Effector CD8-positive, alpha-beta T cell (primary cell): ENCODE data around the gene PDE4A.
A peak's percentile ranks its signal among the peaks of the same experiment; 100 is the strongest.
"Not testable (repeated sequence)": the region's sequence is repeated elsewhere in the genome, so short reads cannot be mapped to it uniquely, and the experiment has no call there.

Source experiments
- DNase-seq: peaks from one replicate; lab custom pipeline; 2025; lab: John Stamatoyannopoulos, UW

The PDE4A gene

DNA sequence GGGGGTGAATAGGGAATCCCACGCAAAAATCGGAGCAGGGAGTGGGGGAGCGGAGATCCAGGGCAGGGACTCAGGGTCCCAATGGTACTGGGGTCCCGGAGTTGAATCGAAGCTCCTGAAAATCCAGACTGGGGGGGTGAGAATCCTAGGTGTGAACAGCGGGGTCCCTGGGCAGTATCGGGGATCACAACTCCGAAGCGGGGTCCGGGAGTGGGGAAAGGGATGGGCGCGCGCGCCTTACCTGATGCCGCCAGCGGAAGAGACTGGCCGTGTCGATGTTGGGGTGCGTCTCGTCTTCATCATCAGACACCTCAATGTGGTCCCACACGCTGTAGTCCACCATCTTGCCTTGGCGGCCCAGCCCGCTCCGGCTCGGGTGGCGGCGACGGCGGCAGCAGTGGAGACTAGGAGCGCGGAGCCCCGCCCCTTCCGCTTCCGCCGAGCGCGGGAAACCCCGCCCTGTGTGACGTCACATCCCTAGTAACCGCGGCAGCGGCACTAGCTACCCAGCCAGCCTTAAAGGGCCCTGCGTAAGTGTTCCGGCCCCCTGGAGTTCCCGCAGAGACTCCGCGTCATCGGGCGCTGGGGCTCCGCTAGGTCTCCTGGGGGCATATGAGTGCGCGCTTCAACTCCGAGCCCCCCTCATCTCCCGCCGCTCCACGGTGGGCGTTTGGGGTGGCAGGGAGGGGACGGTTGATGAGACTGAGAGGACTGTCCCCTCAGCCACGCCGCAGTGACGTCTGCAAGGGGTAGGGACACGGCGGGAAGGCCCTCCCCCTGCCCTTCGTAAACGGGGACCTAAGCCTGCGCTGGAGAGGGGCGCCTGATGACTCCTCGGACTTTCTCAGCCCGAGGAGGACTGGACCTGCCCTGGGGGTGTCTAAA lies 17.0 kb upstream of the PDE4A start, which contains the start of gene CDC37:
TSS of gene CDC37 (minus strand) at position 406 of the 885 bp plus-strand sequence. CDS start at position 343, 63 bp downstream.
- DNase-seq: peak; percentile 94

DNA sequence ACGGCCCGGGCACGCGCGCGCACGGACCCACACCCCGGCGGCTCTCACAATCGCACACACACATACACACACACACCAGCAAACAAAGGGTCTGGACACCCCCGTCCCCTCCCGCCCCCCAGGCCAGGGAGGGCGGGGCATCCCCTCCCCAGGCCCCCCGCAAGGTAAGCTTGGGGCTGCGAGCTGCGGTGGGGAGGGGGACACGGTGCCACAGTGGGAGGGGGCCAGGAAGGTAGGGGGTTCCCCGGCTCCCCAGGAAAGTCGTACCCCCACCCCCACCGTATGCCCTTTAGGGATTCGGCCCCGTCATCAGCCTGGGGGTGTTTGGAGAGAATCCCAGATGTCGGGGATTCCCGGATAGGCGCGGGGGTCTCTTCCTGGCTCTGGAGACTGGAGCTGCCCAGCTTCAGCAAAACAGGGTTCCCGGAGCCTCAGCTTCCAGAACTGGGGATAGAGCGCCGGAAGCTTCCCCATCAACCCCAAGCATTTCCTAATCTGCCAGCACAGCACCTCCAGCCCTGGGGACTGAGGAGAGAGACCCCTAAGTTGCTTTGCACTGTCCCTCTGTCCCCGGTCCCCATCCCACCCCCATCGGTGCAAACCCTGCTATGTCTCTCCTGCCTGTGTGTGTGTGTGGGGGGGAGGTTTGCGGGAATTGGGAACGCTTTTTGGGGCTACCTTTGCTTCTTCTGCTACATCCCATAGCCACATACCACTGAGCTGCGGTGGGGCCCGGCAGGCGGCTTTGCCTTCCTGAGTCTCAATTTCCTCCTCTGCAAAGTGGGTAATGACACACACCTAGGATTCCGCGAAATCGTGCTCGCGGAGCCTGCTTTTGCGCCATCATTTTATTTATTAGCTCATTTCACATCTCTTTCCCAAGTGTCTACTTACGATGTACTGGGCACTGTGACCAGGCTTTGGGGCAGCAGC lies 15.2 kb upstream of the PDE4A start:
- DNase-seq: no peak

- no peak for DNase-seq
Observed at GRCh38 chr19:10406191-10406590, 14.1 kb upstream of the PDE4A start.

GRCh38 chr19:10407096-10407495 lies 13.2 kb upstream of the PDE4A start:
- DNase-seq: no peak

DNA sequence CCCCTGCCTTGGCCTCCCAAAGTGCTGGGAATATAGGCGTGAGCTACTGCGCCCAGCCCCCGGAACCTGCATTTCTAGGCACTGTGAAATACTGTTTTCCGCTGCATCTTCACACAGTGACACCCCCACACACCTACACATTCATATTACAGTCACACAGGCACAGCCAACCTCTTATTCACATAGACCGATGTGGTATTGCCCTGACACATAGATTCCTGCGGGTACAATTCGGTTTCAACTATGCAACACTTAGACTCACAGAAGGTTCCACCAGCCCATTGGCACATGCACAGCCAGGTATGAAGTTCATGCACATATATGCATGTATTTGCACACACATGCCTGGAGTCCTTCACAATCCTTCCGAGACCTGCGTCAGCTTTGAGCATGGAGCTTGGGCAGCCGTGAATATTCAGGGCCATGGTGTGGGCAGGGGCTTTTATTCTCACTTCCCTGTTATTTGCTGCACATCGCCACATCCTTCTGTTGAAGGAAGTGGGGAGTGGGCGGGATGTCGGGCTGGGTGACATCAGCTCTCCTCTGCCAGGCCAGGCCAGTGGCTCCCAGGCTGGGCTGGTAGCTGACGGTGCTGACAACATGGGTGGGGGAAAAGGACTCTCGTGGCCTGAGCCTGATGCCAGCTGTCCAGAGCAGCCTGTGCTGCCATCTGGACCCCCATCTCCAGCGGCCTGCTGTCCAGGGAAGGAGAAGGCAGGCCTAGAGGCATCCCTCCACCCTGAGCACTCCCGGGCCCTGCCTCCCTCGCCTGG lies 11.6 kb upstream of the PDE4A start:
- DNase-seq: no peak

DNA sequence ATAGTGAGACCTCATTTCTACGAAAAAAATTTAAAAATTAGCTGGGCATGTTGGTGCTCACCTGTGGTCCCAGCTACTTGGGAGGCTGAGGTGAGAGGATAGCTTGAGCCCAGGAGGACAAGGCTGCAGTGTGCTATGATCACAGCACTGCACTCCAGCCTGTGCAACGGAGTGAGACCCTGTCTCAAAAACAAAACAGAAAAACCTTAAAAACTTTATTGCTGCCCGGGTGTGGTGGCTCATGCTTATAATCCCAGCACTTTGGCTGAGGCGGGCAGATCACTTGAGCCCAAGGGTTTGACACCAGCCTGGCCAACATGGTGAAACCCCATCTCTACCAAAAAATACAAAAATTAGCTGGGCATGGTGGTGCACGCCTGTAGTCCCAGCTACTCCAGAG lies 9.1 kb upstream of the PDE4A start:
- DNase-seq: not testable (repeated sequence)

GRCh38 chr19:10412257-10412977 lies 7.9 kb upstream of the PDE4A start:
- DNase-seq: no peak

DNA sequence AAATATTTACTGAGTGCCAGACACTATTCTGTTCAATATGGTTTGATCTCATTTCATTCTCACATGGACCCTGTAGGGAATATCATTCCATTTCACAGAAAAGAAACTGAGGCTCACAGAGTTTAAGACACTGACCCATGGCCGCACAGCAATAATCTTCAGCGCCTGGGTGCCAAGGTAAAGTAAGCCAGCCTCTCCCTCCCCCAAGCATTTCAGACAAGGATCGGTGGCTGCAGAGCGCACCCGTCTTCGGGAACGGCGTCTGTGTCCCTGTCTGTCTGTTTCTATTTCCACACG lies 4.3 kb upstream of the PDE4A start:
- DNase-seq: no peak

DNA sequence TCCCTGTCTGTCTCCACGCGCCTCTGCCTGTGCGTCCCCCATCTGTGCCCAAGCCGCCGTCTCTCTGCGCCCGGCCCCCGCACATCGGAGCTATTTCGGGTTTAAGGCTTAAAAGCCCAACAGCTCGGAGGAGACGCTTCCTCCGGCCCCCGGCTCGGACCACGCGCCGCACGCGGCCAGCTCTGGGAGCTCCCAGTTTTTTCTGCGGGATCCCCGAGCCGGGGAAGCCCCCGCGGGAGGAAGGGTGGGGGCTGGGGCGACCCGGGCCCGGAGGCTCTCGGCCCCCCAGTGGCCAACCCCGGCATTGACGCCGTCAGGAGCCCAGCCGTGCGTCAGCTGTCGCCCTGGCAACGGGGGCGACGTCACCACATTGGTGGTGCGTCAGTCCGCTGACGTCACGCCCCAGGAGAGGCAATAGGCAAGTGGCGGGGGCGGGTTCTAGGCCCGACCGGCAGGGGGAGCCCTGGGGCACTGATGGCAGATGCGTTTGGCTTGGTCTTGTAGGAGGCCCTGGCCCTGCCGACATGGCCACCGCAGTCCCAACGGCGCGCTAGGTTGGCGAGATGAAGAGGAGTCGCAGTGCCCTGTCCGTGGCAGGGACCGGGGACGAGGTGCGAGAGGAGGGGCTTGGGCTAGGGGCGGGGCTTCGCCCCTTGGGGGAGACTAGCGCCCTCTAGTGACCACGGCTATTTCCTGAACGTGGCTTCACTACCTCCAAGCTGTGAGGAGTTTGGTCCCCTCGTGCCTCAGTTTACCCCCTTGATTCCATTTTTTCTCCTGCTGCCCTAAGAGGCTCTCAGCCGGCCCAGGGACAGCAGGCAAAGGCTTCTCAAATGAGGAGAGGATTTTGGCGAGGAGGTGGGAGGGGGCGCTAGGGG lies 3.7 kb upstream of the PDE4A start:
- DNase-seq: peak; percentile 98

DNA sequence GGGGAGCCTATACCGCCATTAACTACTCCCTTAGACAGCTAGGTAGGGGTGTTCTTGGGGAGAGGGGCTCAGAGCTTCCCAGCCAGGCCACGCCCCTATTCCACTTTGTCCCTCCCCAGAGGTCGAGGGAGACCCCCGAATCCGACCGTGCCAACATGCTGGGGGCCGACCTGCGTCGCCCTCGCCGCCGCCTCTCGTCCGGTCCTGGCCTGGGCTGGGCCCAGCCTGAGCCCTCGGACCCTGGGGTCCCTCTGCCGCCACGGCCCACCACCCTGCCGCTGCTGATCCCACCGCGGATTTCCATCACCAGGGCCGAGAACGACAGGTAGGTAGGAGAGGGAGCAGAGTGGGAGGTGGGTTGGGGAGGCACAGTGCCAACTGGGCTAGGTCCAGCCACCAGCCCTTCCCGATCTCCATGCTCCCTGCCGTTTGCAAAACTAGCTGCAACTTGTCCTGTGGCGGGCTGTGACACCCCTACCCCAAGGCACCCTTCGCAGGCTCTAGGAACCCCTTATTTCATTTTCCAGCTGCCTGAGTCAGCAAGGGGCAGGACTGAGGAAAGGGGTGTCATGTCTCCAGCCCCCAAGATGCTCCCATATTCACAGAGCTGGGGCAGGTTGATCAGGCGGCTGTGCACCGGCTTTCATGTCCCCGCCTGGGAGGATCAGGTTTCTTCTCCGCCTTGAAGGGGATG lies 2.6 kb upstream of the PDE4A start:
- no peak for DNase-seq

GRCh38 chr19:10418235-10418484 lies 2.2 kb upstream of the PDE4A start:
- no peak for DNase-seq

- no peak for DNase-seq
Observed at GRCh38 chr19:10418485-10419199, 1.7 kb upstream of the PDE4A start.

DNA sequence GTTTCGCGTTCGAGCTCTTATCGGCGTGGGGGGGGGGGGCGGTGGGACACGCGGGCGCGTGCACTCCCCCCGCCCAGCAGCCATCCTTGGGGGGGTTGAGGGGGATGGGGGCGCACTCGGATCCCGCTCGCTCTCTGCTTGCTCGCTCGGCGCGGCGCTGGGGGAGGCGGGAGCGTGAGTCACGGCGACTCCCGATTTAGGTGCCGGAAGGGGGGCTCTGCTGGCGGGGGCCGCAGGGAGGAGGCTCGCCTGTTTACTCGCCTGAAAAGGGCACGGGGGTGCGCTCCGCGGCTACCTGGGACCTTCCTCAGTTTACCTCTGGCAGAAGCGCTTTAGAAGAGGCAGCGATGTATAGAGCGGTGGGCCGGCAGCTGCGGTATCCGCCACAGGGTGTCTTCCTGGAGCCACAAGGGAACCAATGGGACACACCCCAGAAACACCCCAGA lies 1.1 kb upstream of the PDE4A start:
- DNase-seq: peak; percentile 27

GRCh38 chr19:10419646-10420443 lies 493 bp upstream of the PDE4A start:
- no peak for DNase-seq

- no peak for DNase-seq
Observed at GRCh38 chr19:10421240-10422045, 1.1 kb downstream of the PDE4A start.

DNA sequence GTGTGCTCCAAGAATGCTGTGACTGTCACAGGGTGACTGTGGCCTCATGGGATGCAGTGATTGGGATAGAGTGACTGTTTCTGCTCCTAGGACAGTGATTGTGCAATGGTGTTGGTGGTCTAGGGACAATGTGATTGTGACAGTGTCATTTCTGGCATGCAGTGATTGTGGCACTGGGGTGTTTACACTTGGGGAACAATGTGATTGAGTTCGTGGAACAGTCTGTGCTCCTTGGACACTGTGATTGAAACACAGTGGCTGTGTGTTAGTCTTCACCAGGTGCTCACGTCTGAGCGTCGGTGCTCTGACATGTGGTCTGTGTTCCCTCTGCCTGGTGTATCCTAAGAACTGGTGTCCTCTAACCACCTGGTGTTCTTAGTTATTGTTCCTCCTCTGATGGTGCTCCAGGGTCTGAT lies 1.7 kb downstream of the PDE4A start:
- DNase-seq: no peak

DNA sequence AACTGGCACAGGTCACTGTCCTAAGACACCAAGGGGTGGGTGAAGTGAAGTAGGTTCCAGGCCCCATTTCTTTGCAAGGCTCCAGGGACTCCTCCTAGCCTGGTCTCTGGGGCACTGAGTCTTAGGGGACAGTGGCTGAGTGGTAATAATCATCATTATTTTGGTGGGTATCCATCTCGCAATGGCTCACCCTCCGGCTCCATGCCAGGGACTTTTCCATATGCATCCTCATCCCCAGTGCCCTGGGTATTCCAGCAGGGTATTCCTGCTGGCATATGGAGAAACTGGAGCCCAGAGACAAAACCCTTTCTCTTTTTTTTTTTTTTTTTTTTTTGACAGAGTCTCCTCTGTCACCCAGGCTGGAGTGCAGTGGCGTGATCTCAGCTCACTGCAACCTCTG lies 2.5 kb downstream of the PDE4A start:
- no peak for DNase-seq
